H1 (cell line): ENCODE measurements around the gene ZNF396.

Experiments
- EP300 ChIP-seq, 2 experiments: IDR thresholded peaks; 1 replicate in 1 of 2; 2 replicates in 1 of 2; pipeline ENCODE4 v1.6.1; 2011 to 2012; ENCODE audit warnings: low read depth in 2 of 2, low read length in 2 of 2, mild to moderate bottlenecking in 2 of 2, borderline replicate concordance in 1 of 2, inconsistent platforms in 1 of 2, moderate library complexity in 1 of 2
- EZH2 ChIP-seq: fragments of 200-600 bp; sonication (generic); IDR thresholded peaks from 2 replicates; pipeline ENCODE4 v1.7.1; 2012; ENCODE audit warnings: low read depth, mild to moderate bottlenecking, moderate library complexity, low read length, inconsistent platforms; ENCODE audit not compliant: severe bottlenecking
- HDAC2 ChIP-seq, 2 experiments: fragments of 300-600 bp in 1 of 2; sonication (generic) in 1 of 2; IDR thresholded peaks; 2 replicates each; pipeline ENCODE4 v1.6.1; 2011 to 2012; ENCODE audit warnings: low read depth in 2 of 2, low read length in 2 of 2, mild to moderate bottlenecking in 2 of 2, moderate library complexity in 2 of 2, borderline replicate concordance in 1 of 2, inconsistent platforms in 1 of 2
- YY1 ChIP-seq: IDR thresholded peaks from 2 replicates; pipeline ENCODE4 v1.6.1; 2011; ENCODE audit warnings: low read depth, mild to moderate bottlenecking, low read length
- TF ChIP-seq, protein P1 (sequence below): IDR thresholded peaks from 2 replicates; pipeline ENCODE4 v1.6.1; 2011; ENCODE audit warnings: low read depth, mild to moderate bottlenecking, low read length; ENCODE audit not compliant: insufficient read depth

DNA sequence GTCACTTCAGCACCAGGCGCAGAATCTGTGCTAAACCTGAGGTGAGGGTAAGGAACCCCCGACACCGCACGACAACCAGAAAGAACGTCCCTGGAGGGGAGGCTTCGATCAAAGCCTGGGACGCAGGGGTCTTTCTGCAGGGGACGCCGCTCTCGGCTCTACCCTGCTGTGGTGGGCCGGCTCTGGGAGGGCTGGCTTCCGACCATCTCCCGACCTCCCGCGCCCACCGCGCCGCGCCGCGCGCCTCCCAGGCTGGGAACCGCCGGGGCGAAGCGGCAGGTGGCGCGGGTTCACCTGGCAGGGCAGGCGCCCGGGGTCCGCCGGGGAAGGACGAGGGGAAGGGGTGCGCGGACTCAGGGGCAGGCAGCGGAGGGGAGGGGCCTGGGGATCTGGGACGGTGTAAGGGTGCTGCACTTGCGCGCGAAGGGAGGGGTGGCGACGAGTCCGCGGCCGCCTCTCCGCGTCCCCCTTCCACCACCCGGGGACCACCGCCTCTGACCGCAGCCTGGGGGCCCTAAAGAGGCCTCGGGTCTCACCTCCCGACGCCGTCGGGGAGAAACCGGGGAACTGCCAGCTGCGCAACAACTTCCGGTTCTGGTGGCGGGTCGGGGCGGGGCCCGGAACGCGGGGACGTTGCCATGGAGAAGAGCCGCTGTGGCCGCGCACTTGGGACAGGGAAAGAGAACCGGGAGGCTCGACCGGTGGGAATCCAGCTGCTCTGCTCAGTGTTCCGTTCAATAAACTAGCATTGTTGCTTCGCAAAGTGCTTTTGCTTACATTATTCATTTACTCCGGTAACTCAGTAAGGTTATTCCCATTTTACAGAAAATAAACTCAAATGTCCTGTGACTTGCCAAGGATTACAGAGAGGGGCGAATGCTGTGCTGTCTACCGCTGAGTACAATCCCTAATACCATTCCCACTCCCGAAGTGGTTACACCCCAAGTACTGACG is at the start of gene ZNF396:
- TF ChIP-seq, protein P1, sequence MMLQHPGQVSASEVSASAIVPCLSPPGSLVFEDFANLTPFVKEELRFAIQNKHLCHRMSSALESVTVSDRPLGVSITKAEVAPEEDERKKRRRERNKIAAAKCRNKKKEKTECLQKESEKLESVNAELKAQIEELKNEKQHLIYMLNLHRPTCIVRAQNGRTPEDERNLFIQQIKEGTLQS = no peak
- TF ChIP-seq EZH2 (no peak), EP300 (IDR thresholded peaks at IDR 0.05; ENCODE audit: borderline replicate concordance in 1 of 2, low read depth in 2 of 2, low read length in 2 of 2) (0 out of 3 replicates have a peak, but pooled peaks of 1 of the 2 experiments have one; percentile 15), HDAC2 (IDR thresholded peaks at IDR 0.05; ENCODE audit: borderline replicate concordance in 1 of 2, low read depth in 2 of 2, low read length in 2 of 2) (no peak; a peak in 1 of 4 replicates), YY1 (no peak)
